HepG2 (cell line): ENCODE measurements around the gene LMAN2.

Experiments used
- ARID2 ChIP-seq: sonication (generic); formaldehyde crosslinking; IDR thresholded peaks from 2 replicates; pipeline ENCODE4 v1.8.1; 2022; ENCODE audit warnings: mild to moderate bottlenecking, missing genetic modification reagents, borderline replicate concordance
- KLF6 ChIP-seq: IDR thresholded peaks from 2 replicates; pipeline ENCODE4 v1.8.0; 2016; ENCODE audit warnings: missing biosample characterization, missing genetic modification reagents
- NPAS2 ChIP-seq: sonication (generic); formaldehyde crosslinking; IDR thresholded peaks from 2 replicates; pipeline ENCODE4 v1.8.0; 2022; ENCODE audit warnings: mild to moderate bottlenecking, missing genetic modification reagents, borderline replicate concordance
- NR2C2 ChIP-seq: sonication (generic); formaldehyde crosslinking; IDR thresholded peaks from 2 replicates; pipeline ENCODE4 v1.4.0; 2020; ENCODE audit warnings: missing genetic modification reagents, mild to moderate bottlenecking, moderate library complexity, borderline replicate concordance
- PHF20 ChIP-seq: sonication (generic); formaldehyde crosslinking; IDR thresholded peaks from 2 replicates; pipeline ENCODE4 v1.5.0; 2020; ENCODE audit warnings: mild to moderate bottlenecking, missing genetic modification reagents

- TF ChIP-seq NPAS2 (CRISPR knock-in tag) (no peak), ARID2 (CRISPR knock-in tag) (no peak), PHF20 (CRISPR knock-in tag) (no peak), NR2C2 (CRISPR knock-in tag) (no peak), KLF6 (no peak)
Observed at GRCh38 chr5:177347699-177348098, 3.8 kb downstream of the LMAN2 start.
